Thymus (tissue), 11 donors: ENCODE data around the gene GPR21. TPM values are rescaled to one million over a fixed set of nuclear protein-coding genes. Genes with fewer than 3 reads are reported as not detected.
A peak's percentile ranks its signal among the peaks of the same experiment; 100 is the strongest.

ENCODE experiments used
- DNase-seq, 9 donors: peaks; one replicate each; pipeline ENCODE4 v3.0.0-alpha.2; 2013; ENCODE audit warnings: low spot score in 9 of 9, low read depth in 6 of 9, missing footprints in 1 of 9
- H3K27ac ChIP-seq, 2 donors: one replicate each; pipeline ENCODE4 v1.5.1; 2013; ENCODE audit warnings: control low read depth in 1 of 2, low read depth in 1 of 2, low read length in 1 of 2, mild to moderate bottlenecking in 1 of 2, moderate library complexity in 1 of 2
- H3K27me3 ChIP-seq, 2 donors: one replicate each; pipeline ENCODE4 v1.5.1; 2013; ENCODE audit warnings: low read length in 1 of 2; ENCODE audit not compliant: control insufficient read depth in 2 of 2, insufficient read depth in 1 of 2
- H3K36me3 ChIP-seq, 2 donors: one replicate each; pipeline ENCODE4 v1.5.1; 2013; ENCODE audit warnings: low read length in 1 of 2, mild to moderate bottlenecking in 1 of 2, moderate library complexity in 1 of 2; ENCODE audit not compliant: control insufficient read depth in 2 of 2, insufficient read depth in 2 of 2
- H3K4me1 ChIP-seq, 2 donors: one replicate each; pipeline ENCODE4 v1.5.1; 2013; ENCODE audit warnings: low read length in 2 of 2; ENCODE audit not compliant: control insufficient read depth in 2 of 2, insufficient read depth in 2 of 2
- H3K4me3 ChIP-seq, 2 donors: one replicate each; pipeline ENCODE4 v1.5.1; 2013; ENCODE audit warnings: low read length in 2 of 2, control low read depth in 1 of 2, mild to moderate bottlenecking in 1 of 2
- H3K9me3 ChIP-seq, 2 donors: one replicate each; pipeline ENCODE4 v1.5.1; 2013; ENCODE audit warnings: low read length in 1 of 2, mild to moderate bottlenecking in 1 of 2; ENCODE audit not compliant: control insufficient read depth in 2 of 2, insufficient read depth in 1 of 2
- WGBS: extraction: QIAGEN DNeasy Blood & Tissue Kit; methylation state at CpG from one replicate; pipeline ENCODE4 v1.1.7; 2013; 5-methylcytosine and 5-hydroxymethylcytosine counted together
- polyA plus RNA-seq: library from polyadenylated mRNA; stranded (reverse); fragments of 200-250 nt; gene quantifications from one replicate; pipeline ENCODE4 v1.2.3, GENCODE V29; 2013
- total RNA-seq: library from RNA; stranded (reverse); fragments of 120-200 nt; gene quantifications from one replicate; pipeline ENCODE4 v1.2.4, GENCODE V29; 2013
- donor health status: healthy.

The GPR21 gene
- total and polyA plus RNA-seq, 2 donors = 0.07 TPM; not detected in 1

GRCh38 chr9:123081824-123082223 lies 48.4 kb downstream of the GPR21 start:
- Histone ChIP-seq H3K9me3 (no peaks in the 10 kb centered on the region), H3K27me3 (no peaks in the 10 kb centered on the region), H3K4me3 (no peak overlapping the region), H3K36me3 (peaks cover 9 to 40% of the 10 kb centered on the region in 2 donors), H3K4me1 (no peaks in the 10 kb centered on the region), H3K27ac (no peak overlapping the region)
- 75% methylated on average over 2 of the region's 2 CpGs for WGBS
- peak; percentile 8 to 71 (median 36) for DNase-seq

- peaks cover 6 to 29% of the 10 kb centered on the region in 2 donors for H3K36me3 ChIP-seq
- WGBS = 96% methylated on average over 6 of the region's 6 CpGs
Observed at GRCh38 chr9:123083680-123084079, 50.2 kb downstream of the GPR21 start.

DNA sequence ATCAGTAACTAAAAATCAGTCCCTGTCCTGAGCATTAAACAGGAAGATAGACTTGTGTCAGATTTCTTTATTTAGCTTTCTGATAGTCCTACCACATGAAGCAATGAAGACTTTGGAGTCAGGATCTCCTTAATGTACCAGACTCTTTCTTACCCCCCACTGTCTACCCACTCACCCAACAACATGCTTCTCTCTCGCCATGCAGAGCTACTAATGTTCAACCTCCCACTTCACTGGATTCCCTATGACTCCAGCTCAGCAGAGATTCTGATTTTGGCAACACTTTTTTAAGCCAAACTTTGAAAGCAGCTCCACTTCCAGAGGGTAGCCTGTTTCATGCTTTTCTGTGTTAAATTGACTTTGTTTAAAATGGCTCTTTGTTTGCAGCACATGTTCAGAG lies 50.8 kb downstream of the GPR21 start:
- Histone ChIP-seq H3K4me1 (no peaks in the 10 kb centered on the region), H3K27ac (no peak overlapping the region), H3K4me3 (no peak overlapping the region), H3K27me3 (no peaks in the 10 kb centered on the region), H3K36me3 (peaks cover 6 to 32% of the 10 kb centered on the region in 2 donors), H3K9me3 (no peaks in the 10 kb centered on the region)
- WGBS = 100% methylated on average over 1 of the region's 1 CpG
- no peak for DNase-seq

More at GRCh38 chr9:123083680-123084079, 50.2 kb downstream of the GPR21 start:
- H3K27ac ChIP-seq = no peak overlapping the region
- no peaks in the 10 kb centered on the region for H3K9me3 ChIP-seq
- no peaks in the 10 kb centered on the region for H3K4me1 ChIP-seq
- no peaks in the 10 kb centered on the region for H3K27me3 ChIP-seq
- H3K4me3 ChIP-seq = no peak overlapping the region
- DNase-seq = no peak

Other genes starting within 250 kb of the GPR21 start
- gene OR5C1, start 244.7 kb upstream of the GPR21 start, total RNA-seq = not detected
- 0.05 TPM for gene OR5C1, start 244.7 kb upstream of the GPR21 start, polyA plus RNA-seq
- not detected for gene OR1K1, start 233.5 kb upstream of the GPR21 start, total RNA-seq
- gene OR1K1, start 233.5 kb upstream of the GPR21 start, polyA plus RNA-seq = not detected
- 23.6 TPM for gene PDCL, start 205.1 kb upstream of the GPR21 start, total RNA-seq
- 14.3 TPM for gene PDCL, start 205.1 kb upstream of the GPR21 start, polyA plus RNA-seq
- 29.7 TPM for gene RC3H2, start 128.3 kb upstream of the GPR21 start, total RNA-seq
- gene RC3H2, start 128.3 kb upstream of the GPR21 start, polyA plus RNA-seq = 14.7 TPM
- 10.2 TPM for gene ZBTB6, start 120.3 kb upstream of the GPR21 start, total RNA-seq
- gene ZBTB6, start 120.3 kb upstream of the GPR21 start, polyA plus RNA-seq = 9.1 TPM
- gene ZBTB26, start 102.2 kb upstream of the GPR21 start, total RNA-seq = 6.7 TPM
- gene ZBTB26, start 102.2 kb upstream of the GPR21 start, polyA plus RNA-seq = 7.0 TPM
- 18.1 TPM for gene RABGAP1, start 92.6 kb upstream of the GPR21 start, total RNA-seq
- gene RABGAP1, start 92.6 kb upstream of the GPR21 start, polyA plus RNA-seq = 17.4 TPM
- gene STRBP, start 234.9 kb downstream of the GPR21 start, total RNA-seq = 48.4 TPM
- 41.8 TPM for gene STRBP, start 234.9 kb downstream of the GPR21 start, polyA plus RNA-seq